GM23338 (cell line): ENCODE data around the gene THSD4. TPM values are rescaled to one million over a fixed set of nuclear protein-coding genes. Genes with fewer than 3 reads are reported as not detected.

Source experiments
- ATAC-seq: fragments of 200-7000 bp; cut with Tn5 transposase; 3 replicates; pipeline ENCODE4 v1.9.1; 2020
- DNase-seq: peaks from one replicate; pipeline ENCODE4 v3.0.0-alpha.2; 2015; ENCODE audit warnings: low spot score
- H2AFZ ChIP-seq: fragments of 200-600 bp; sonication (generic); 2 replicates; pipeline ENCODE4 v1.8.0; 2016; ENCODE audit warnings: antibody characterized with exemption, mild to moderate bottlenecking, moderate library complexity
- H3F3A ChIP-seq: fragments of 200-600 bp; sonication (generic); replicated peaks from 2 replicates; pipeline ENCODE4 v1.8.0; 2017; ENCODE audit warnings: antibody characterized with exemption, mixed run types, low read depth
- H3K27ac ChIP-seq: fragments of 200-600 bp; sonication (generic); 2 replicates; pipeline ENCODE4 v1.6.1; 2016; ENCODE audit warnings: low read depth
- H3K27me3 ChIP-seq: fragments of 200-600 bp; sonication (generic); 2 replicates; pipeline ENCODE4 v1.8.0; 2016; ENCODE audit warnings: mild to moderate bottlenecking, mixed run types, moderate library complexity; ENCODE audit not compliant: insufficient read depth
- H3K36me3 ChIP-seq: fragments of 200-600 bp; sonication (generic); 2 replicates; pipeline ENCODE4 v1.8.0; 2016; ENCODE audit warnings: mild to moderate bottlenecking; ENCODE audit not compliant: insufficient read depth
- H3K4me1 ChIP-seq: fragments of 200-600 bp; sonication (generic); 2 replicates; pipeline ENCODE4 v1.8.0; 2016; ENCODE audit warnings: mild to moderate bottlenecking, moderate library complexity; ENCODE audit not compliant: insufficient read depth
- H3K4me2 ChIP-seq: fragments of 200-600 bp; sonication (generic); 2 replicates; pipeline ENCODE4 v1.7.1; 2017; ENCODE audit warnings: mixed run types
- H3K4me3 ChIP-seq: fragments of 200-600 bp; sonication (generic); 2 replicates; pipeline ENCODE4 v1.6.1; 2016; ENCODE audit warnings: mixed run types
- H3K79me2 ChIP-seq: fragments of 200-600 bp; sonication (generic); replicated peaks from 2 replicates; pipeline ENCODE4 v1.8.0; 2017; ENCODE audit warnings: mild to moderate bottlenecking; ENCODE audit not compliant: insufficient read depth
- H3K9me2 ChIP-seq: fragments of 200-600 bp; sonication (generic); 2 replicates; pipeline ENCODE4 v1.8.0; 2017; ENCODE audit not compliant: insufficient read depth
- H4K20me1 ChIP-seq: fragments of 200-600 bp; sonication (generic); replicated peaks from 2 replicates; pipeline ENCODE4 v1.8.0; 2017; ENCODE audit warnings: mild to moderate bottlenecking; ENCODE audit not compliant: insufficient read depth
- H3K27ac Mint-ChIP-seq: 2 replicates; pipeline ENCODE4 v1.8.0; 2020; ENCODE audit warnings: inconsistent platforms, mild to moderate bottlenecking, moderate library complexity, mixed read lengths
- H3K27me3 Mint-ChIP-seq: 3 replicates; pipeline ENCODE4 v1.8.0; 2022; ENCODE audit warnings: low read depth, mild to moderate bottlenecking, moderate library complexity, mixed read lengths, inconsistent platforms; ENCODE audit not compliant: insufficient read depth, poor library complexity
- H3K36me3 Mint-ChIP-seq: 3 replicates; pipeline ENCODE4 v1.8.0; 2021; ENCODE audit warnings: low read depth, mild to moderate bottlenecking, inconsistent platforms, moderate library complexity, mixed read lengths
- H3K4me1 Mint-ChIP-seq: 3 replicates; pipeline ENCODE4 v1.8.0; 2020; ENCODE audit warnings: mild to moderate bottlenecking, inconsistent platforms, mixed read lengths
- H3K4me3 Mint-ChIP-seq: 3 replicates; pipeline ENCODE4 v1.8.0; 2021; ENCODE audit warnings: moderate library complexity, mild to moderate bottlenecking, inconsistent platforms, mixed read lengths
- H3K9me3 Mint-ChIP-seq: 3 replicates; pipeline ENCODE4 v1.8.0; 2020; ENCODE audit warnings: moderate library complexity, mild to moderate bottlenecking, inconsistent platforms, mixed read lengths
- CREB1 ChIP-seq: fragments of 250-450 bp; sonication (Bioruptor Pico); IDR thresholded peaks from 2 replicates; pipeline ENCODE4 v1.5.0; 2020; ENCODE audit warnings: low read depth, mild to moderate bottlenecking, moderate library complexity
- CTCF ChIP-seq, 2 experiments: fragments of 200-600 bp in 1 of 2; sonication (generic) in 1 of 2; conservative IDR thresholded peaks; 2 replicates each; pipeline versions ENCODE4 v1.5.1 to v1.6.1; 2016 to 2017; ENCODE audit warnings: antibody characterized with exemption in 2 of 2, low read depth in 2 of 2, mild to moderate bottlenecking in 2 of 2, moderate library complexity in 1 of 2
- ETS1 ChIP-seq: IDR thresholded peaks from 2 replicates; pipeline ENCODE4 v1.6.1; 2016; ENCODE audit warnings: antibody characterized with exemption
- EZH2 ChIP-seq: fragments of 200-600 bp; sonication (generic); IDR thresholded peaks from one replicate; pipeline ENCODE4 v1.8.0; 2017; ENCODE audit warnings: antibody characterized with exemption, mild to moderate bottlenecking, low read depth; ENCODE audit not compliant: unreplicated experiment
- EZH2phosphoT487 ChIP-seq: fragments of 200-600 bp; sonication (generic); IDR thresholded peaks from one replicate; pipeline ENCODE4 v1.8.1; 2018; ENCODE audit warnings: antibody characterized with exemption; ENCODE audit not compliant: unreplicated experiment
- JUNB ChIP-seq: IDR thresholded peaks from one replicate; pipeline ENCODE4 v1.6.1; 2016; ENCODE audit warnings: antibody characterized with exemption; ENCODE audit not compliant: unreplicated experiment
- NANOG ChIP-seq: IDR thresholded peaks from 2 replicates; pipeline ENCODE4 v1.6.1; 2016; ENCODE audit warnings: antibody characterized with exemption, borderline replicate concordance
- POLR2AphosphoS5 ChIP-seq: IDR thresholded peaks from 2 replicates; pipeline ENCODE4 v1.6.1; 2016; ENCODE audit warnings: antibody characterized with exemption, low read depth
- REST ChIP-seq: IDR thresholded peaks from one replicate; pipeline ENCODE4 v1.6.1; 2018; ENCODE audit warnings: antibody characterized with exemption; ENCODE audit not compliant: unreplicated experiment
- STAT1 ChIP-seq: IDR thresholded peaks from one replicate; pipeline ENCODE4 v1.6.1; 2016; ENCODE audit warnings: antibody characterized with exemption; ENCODE audit not compliant: unreplicated experiment
- ZNF114 ChIP-seq: fragments of 250-450 bp; sonication (Bioruptor Pico); IDR thresholded peaks from 2 replicates; pipeline ENCODE4 v1.5.0; 2020; ENCODE audit warnings: mild to moderate bottlenecking, moderate library complexity
- ZNF331 ChIP-seq: fragments of 250-450 bp; sonication (Bioruptor Pico); IDR thresholded peaks from 2 replicates; pipeline ENCODE4 v1.5.0; 2020; ENCODE audit warnings: low read depth, mild to moderate bottlenecking, moderate library complexity
- ZNF462 ChIP-seq: fragments of 250-450 bp; sonication (Bioruptor Pico); IDR thresholded peaks from 2 replicates; pipeline ENCODE4 v1.5.0; 2020; ENCODE audit warnings: mild to moderate bottlenecking, moderate library complexity
- polyA plus RNA-seq: library from polyadenylated mRNA; unstranded; fragments of >200 nt; fragmentation: Nextera tagmentation; extraction: Ambion mirVana; gene quantifications from 2 replicates; pipeline ENCODE4 v1.2.1, GENCODE V29; 2016
- total RNA-seq: library from RNA; depleted of rRNA; stranded (reverse); fragments of >200 nt; shearing (Covaris generic); gene quantifications from 2 replicates; pipeline ENCODE4 v1.2.3, GENCODE V29; 2014

The THSD4 gene
- total and polyA plus RNA-seq, 2 experiments from 2014 or later, result 2.0 to 7.4 TPM

GRCh38 chr15:71462638-71463037, 347.4 kb downstream of the THSD4 start:
- TF ChIP-seq ZNF114, result no peak
- TF ChIP-seq POLR2AphosphoS5, result no peak
- TF ChIP-seq EZH2, result no peak
- no peak for TF ChIP-seq STAT1
- no peak for TF ChIP-seq JUNB
- TF ChIP-seq CTCF (conservative IDR thresholded peaks at IDR 0.05; ENCODE audit: low read depth in 2 of 2), result no peak
- TF ChIP-seq ZNF331 (CRISPR knock-in tag), result no peak
- no peak for TF ChIP-seq ETS1
- TF ChIP-seq CREB1, result no peak
- TF ChIP-seq EZH2phosphoT487, result no peak
- no peak for TF ChIP-seq NANOG
- no peak for TF ChIP-seq ZNF462 (CRISPR knock-in tag)
- no peak for TF ChIP-seq REST
- Mint-ChIP-seq H3K27me3 (peaks cover 2% of the 10 kb centered on the region), H3K27ac (no peak overlapping the region), H3K36me3 (peaks cover 8% of the 10 kb centered on the region), H3K4me1 (peaks cover 23% of the 10 kb centered on the region), H3K4me3 (no peak overlapping the region), H3K9me3 (peaks cover 7% of the 10 kb centered on the region; the same call in 2 of the 3 replicates)
- Histone ChIP-seq H3K4me1 (peaks cover 17% of the 10 kb centered on the region), H3K79me2 (no peaks in the 10 kb centered on the region), H3K4me3 (no peak overlapping the region), H3K27ac (no peak overlapping the region), H3K4me2 (no peak overlapping the region), H3K9me2 (peaks cover 32% of the 10 kb centered on the region), H3F3A (no peaks in the 10 kb centered on the region), H3K27me3 (no peaks in the 10 kb centered on the region), H2AFZ (no peak overlapping the region), H3K36me3 (0 out of 2 replicates have a peak, but pooled peaks cover 3% of the 10 kb centered on the region), H4K20me1 (no peaks in the 10 kb centered on the region)
- DNase-seq, result no peak
- ATAC-seq, result no peak
